Measurements from ENCODE around the gene MSANTD2.

The MSANTD2 gene

GRCh38 chr11:124843616-124843910 lies 43.4 kb upstream of the MSANTD2 start:
- no peak overlapping the region for H3K4me3 ChIP-seq (ENCODE audit: insufficient read depth, low read length, poor library complexity, severe bottlenecking)
- H3K79me2 ChIP-seq (ENCODE audit: insufficient read depth, low read length), result no peaks in the 10 kb centered on the region
- H3K27ac ChIP-seq (ENCODE audit: low read depth, low read length), result no peak overlapping the region
- no peaks in the 10 kb centered on the region for H3F3A ChIP-seq (ENCODE audit: insufficient read depth)
- H3K27me3 ChIP-seq (ENCODE audit: low read length), result no peaks in the 10 kb centered on the region
- no peaks in the 10 kb centered on the region for H3K9me3 ChIP-seq (ENCODE audit: insufficient read depth, low read length)
- no peak overlapping the region for H3K4me2 ChIP-seq (ENCODE audit: low read depth, low read length, poor library complexity, severe bottlenecking)
- H2AFZ ChIP-seq (ENCODE audit: low read depth, low read length, severe bottlenecking), result no peak overlapping the region
- H3K9ac ChIP-seq (ENCODE audit: low read length), result no peak overlapping the region
- TF ChIP-seq CTCF (IDR thresholded peaks at IDR 0.05; ENCODE audit: insufficient read depth, low read length, poor library complexity, severe bottlenecking) (no peak), EZH2phosphoT487 (conservative IDR thresholded peaks at IDR 0.05; ENCODE audit: low read length) (no peak)
- no peaks in the 10 kb centered on the region for H4K20me1 ChIP-seq (ENCODE audit: low read depth, low read length)
- H3K9me2 ChIP-seq (replicated peaks; ENCODE audit: insufficient read depth, low read length), result no peaks in the 10 kb centered on the region
- no peaks in the 10 kb centered on the region for H3K36me3 ChIP-seq (ENCODE audit: low read length)

GRCh38 chr11:124842305-124842704 lies 42.1 kb upstream of the MSANTD2 start:
- H3K27ac ChIP-seq (ENCODE audit: low read depth, low read length), result no peak overlapping the region

GRCh38 chr11:124841840-124842239 lies 41.6 kb upstream of the MSANTD2 start:
- H3K27me3 ChIP-seq (ENCODE audit: low read length), result no peaks in the 10 kb centered on the region
- H3K27ac ChIP-seq (ENCODE audit: low read depth, low read length), result no peak overlapping the region

More at GRCh38 chr11:124842305-124842704, 42.1 kb upstream of the MSANTD2 start:
- no peak overlapping the region for H2AFZ ChIP-seq (ENCODE audit: low read depth, low read length, severe bottlenecking)
- no peaks in the 10 kb centered on the region for H3K79me2 ChIP-seq (ENCODE audit: insufficient read depth, low read length)
- H3K27me3 ChIP-seq (ENCODE audit: low read length), result no peaks in the 10 kb centered on the region
- H3K9me2 ChIP-seq (replicated peaks; ENCODE audit: insufficient read depth, low read length), result no peaks in the 10 kb centered on the region
- no peak overlapping the region for H3K4me3 ChIP-seq (ENCODE audit: insufficient read depth, low read length, poor library complexity, severe bottlenecking)
- no peaks in the 10 kb centered on the region for H3K9me3 ChIP-seq (ENCODE audit: insufficient read depth, low read length)
- TF ChIP-seq EZH2phosphoT487 (conservative IDR thresholded peaks at IDR 0.05; ENCODE audit: low read length), result no peak
- no peak for TF ChIP-seq CTCF (IDR thresholded peaks at IDR 0.05; ENCODE audit: insufficient read depth, low read length, poor library complexity, severe bottlenecking)
- no peaks in the 10 kb centered on the region for H3K36me3 ChIP-seq (ENCODE audit: low read length)
- H4K20me1 ChIP-seq (ENCODE audit: low read depth, low read length), result no peaks in the 10 kb centered on the region
- H3F3A ChIP-seq (ENCODE audit: insufficient read depth), result no peaks in the 10 kb centered on the region
- no peak overlapping the region for H3K9ac ChIP-seq (ENCODE audit: low read length)
- H3K4me2 ChIP-seq (ENCODE audit: low read depth, low read length, poor library complexity, severe bottlenecking), result no peak overlapping the region

More at GRCh38 chr11:124841840-124842239, 41.6 kb upstream of the MSANTD2 start:
- H3K36me3 ChIP-seq (ENCODE audit: low read length), result no peaks in the 10 kb centered on the region
- H3K4me3 ChIP-seq (ENCODE audit: insufficient read depth, low read length, poor library complexity, severe bottlenecking), result no peak overlapping the region
- H3K79me2 ChIP-seq (ENCODE audit: insufficient read depth, low read length), result no peaks in the 10 kb centered on the region
- no peaks in the 10 kb centered on the region for H3K9me3 ChIP-seq (ENCODE audit: insufficient read depth, low read length)
- no peak overlapping the region for H2AFZ ChIP-seq (ENCODE audit: low read depth, low read length, severe bottlenecking)
- no peaks in the 10 kb centered on the region for H4K20me1 ChIP-seq (ENCODE audit: low read depth, low read length)
- no peak overlapping the region for H3K9ac ChIP-seq (ENCODE audit: low read length)
- H3K9me2 ChIP-seq (replicated peaks; ENCODE audit: insufficient read depth, low read length), result no peaks in the 10 kb centered on the region
- no peaks in the 10 kb centered on the region for H3F3A ChIP-seq (ENCODE audit: insufficient read depth)
- H3K4me2 ChIP-seq (ENCODE audit: low read depth, low read length, poor library complexity, severe bottlenecking), result no peak overlapping the region
- TF ChIP-seq EZH2phosphoT487 (conservative IDR thresholded peaks at IDR 0.05; ENCODE audit: low read length), result no peak
- TF ChIP-seq CTCF (IDR thresholded peaks at IDR 0.05; ENCODE audit: insufficient read depth, low read length, poor library complexity, severe bottlenecking), result no peak
